NCI-H2227 treated with DMSO at 0.1 percent for 48 hours (cell line): ENCODE measurements around the gene DGKG.
A peak's percentile ranks its signal among the peaks of the same experiment; 100 is the strongest.

ENCODE experiments used
- DNase-seq: peaks from one replicate; lab custom pipeline; 2025; lab: John Stamatoyannopoulos, UW

The DGKG gene

GRCh38 chr3:186210852-186211500, 151.1 kb downstream of the DGKG start:
- DNase-seq: no peak

- DNase-seq: no peak
These were observed 152.0 kb downstream of the DGKG start for GRCh38 chr3:186209810-186210752.

DNA sequence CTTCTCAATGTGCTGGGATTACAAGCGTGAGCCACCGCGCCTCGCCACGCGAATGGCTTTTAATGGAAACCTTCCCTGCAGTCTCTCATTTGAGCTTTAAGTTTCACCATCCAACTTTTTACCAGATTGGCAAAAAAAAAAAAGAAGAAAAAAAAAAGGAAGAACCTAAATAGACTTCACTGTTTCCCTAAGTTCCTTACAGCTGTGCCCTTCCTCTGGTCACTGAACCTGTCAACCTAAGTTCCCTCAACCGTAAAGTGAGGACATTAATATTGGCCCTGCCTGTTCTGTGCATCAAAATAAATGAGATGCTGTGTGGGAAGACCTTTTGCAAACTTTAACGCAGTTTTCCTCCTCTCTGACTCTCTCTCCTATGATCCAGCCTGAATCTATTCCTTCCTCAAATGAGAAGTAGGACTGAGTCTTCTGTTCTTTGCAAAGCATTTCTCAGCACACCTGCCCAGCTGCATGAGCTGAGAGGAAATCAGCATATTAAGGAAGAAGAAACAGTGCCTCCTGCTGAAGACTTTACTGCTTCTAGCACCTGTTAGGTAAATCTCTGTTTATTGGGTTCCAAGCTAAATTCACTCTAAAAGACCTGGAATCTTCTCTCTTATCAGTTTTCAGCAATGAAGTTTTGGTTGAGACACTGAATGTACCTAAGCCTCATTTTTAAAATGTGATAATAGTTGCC, 153.6 kb downstream of the DGKG start:
- DNase-seq: no peak

- no peak for DNase-seq
These were observed 154.5 kb downstream of the DGKG start for GRCh38 chr3:186207515-186207914.

DNA sequence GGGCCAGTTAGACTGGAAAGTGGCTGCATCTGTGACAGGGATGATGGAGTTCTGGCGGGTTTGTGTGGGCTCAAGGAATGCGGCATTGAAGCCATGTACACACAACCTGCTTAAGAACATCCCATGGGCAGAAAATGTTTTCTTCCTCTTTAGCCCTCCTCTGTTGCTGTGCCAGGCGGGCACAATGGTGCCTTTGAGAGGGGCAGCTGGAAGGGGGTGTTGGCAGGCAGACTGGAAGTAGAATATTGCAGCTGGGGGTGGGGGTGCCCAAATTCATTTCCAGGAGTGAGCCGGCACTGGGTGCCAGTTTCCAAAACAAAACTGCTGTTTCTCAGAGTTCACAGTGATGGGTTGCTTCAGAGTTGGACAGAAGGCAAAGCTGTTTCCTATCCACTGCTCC, 161.3 kb downstream of the DGKG start:
- no peak for DNase-seq

DNA sequence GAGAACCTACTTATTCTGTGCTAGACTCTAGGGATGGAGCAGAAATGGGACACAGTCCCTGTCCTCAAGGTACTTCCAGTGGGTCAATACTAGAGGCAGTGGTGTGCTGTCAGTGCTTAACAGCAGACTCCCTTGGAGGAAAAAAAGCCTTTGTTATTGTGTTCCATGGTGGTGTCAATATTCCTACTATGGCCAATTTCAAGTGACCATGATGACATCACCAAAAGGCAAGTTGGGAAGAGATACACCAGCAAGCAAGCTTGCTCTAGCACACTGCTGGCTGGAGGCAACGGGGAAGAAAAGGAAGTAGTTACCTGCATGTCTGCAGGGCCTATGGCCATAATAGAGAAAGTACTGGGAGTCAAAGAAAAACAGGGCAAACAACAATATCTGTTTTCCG, 163.6 kb downstream of the DGKG start:
- no peak for DNase-seq

GRCh38 chr3:186194451-186194811, 167.6 kb downstream of the DGKG start:
- no peak for DNase-seq

DNA sequence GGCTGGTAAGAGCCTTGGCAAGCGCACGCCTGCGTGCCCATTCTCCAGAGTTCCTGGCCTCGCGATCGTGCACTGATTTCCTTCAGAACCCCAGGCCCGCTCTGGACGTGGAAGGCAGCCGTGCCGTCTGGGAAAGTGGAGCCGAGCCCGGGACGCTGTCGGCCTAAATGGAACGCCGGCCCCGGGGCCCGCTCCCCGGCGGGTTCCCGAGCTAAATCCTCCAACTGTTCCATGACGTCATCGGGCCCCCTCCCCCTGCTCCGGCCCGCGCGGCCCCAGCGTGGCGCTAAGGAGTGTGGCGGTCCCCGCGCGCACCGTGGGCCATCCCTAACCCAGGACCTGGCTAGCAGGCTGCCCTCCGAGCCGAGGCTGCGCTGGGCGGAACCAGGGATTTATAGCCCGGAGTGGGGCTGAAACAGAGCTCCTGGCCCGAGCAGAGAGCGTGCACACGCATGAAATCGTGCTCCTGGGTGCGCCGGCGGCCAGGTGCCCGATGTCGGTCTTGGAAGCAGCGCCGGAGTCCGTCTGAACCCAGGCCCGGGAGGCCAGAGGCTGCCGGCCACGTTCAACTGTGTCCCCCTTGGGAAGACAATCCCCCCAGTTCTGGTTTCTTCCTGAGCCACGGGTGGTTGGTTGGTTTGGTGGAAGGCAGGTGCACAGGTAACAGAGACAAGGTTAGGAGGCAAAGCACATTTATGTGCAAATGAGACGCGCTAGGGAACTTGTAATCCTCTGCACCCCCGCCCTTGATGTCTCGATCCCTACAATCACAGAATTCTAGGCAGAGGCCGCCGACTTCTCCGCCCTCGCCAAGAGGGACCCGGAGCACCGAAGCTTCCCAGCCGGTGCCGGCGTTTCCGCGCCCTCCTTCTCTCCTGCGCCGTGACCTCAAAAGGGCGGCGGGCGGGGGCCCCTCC, 168.2 kb downstream of the DGKG start:
- no peak for DNase-seq

- no peak for DNase-seq
These were observed 169.2 kb downstream of the DGKG start for GRCh38 chr3:186192823-186193222.

- no peak for DNase-seq
These were observed 172.5 kb downstream of the DGKG start for GRCh38 chr3:186189492-186189891.

- no peak for DNase-seq
These were observed 174.4 kb downstream of the DGKG start for GRCh38 chr3:186187401-186188275.

GRCh38 chr3:186185194-186185787, 176.7 kb downstream of the DGKG start:
- DNase-seq: no peak

- no peak for DNase-seq
These were observed 178.0 kb downstream of the DGKG start for GRCh38 chr3:186184021-186184420.

GRCh38 chr3:186182850-186183249, 179.2 kb downstream of the DGKG start:
- DNase-seq: peak; percentile 50

DNA sequence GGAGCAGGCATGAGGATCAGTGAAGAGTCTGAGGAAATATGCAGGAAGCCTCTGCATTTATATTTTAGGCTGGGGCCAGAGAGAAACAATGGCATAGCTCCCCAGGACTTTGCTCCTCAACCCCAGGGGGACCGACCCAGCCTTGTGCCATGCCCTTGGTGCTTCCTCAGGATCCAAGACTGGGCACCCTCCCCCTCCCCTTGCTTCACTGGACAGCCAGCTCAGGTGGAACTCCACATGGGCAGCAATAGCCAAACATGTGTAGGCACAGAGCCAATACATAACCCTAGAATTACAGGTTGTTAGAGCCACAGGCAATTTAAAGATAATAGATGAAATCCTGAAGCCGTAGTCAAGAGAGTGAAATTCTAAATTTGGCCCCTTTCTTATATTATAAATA, 180.1 kb downstream of the DGKG start:
- DNase-seq: peak; percentile 91

- DNase-seq: no peak
These were observed 181.0 kb downstream of the DGKG start for GRCh38 chr3:186180891-186181481.

- peak; percentile 52 for DNase-seq
These were observed 181.9 kb downstream of the DGKG start for GRCh38 chr3:186180151-186180550.

DNA sequence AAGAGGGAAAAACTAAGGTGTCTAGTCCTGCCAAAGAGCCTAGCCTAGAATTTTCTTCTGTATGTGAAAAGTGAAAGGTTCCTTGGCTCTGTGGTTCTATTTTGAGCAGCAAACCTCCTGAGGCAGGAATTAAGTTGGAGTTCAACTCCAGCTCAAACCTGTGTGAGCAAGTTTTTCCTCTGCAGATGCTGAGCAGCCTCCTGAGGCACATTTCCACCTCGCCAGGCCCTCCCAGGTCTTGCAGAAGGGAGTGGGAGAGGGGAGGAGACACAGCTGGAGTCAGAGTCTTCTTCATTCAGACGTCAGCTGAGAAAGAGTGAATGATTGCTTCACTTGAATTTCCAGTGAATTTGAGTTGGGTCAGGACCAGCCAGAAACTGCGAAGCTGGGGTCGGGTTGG, 183.6 kb downstream of the DGKG start:
- no peak for DNase-seq

DNA sequence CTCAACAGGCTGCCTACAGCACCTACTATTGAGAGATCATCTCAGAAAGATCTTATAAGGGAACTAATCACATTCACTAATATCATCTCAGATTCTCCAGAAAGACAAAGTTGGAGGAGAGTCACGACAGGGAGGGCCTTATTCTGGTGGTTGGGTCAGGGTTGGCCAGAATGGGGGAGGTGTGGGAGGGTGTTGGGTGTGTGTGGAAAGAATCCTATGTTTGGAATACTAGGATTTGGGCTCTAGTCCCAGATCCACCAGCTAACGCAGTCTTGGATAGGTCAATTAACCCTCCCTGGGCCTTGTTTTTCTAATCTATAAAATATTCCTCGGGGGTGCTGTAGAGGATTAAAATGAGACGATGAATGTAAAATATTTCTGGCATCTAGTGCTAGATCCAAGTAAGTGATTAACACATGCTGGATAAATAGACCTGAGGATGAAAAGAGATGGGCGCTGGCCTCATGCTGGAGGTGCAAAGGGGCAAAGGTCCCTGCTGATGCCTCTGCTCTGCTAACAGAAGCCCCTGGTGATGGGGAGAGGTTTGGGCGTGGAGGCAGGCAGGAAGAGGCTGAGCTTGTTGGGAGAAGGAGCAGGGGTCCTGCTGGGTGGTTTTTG, 185.6 kb downstream of the DGKG start:
- DNase-seq: no peak
